Neuron (in vitro differentiated cells): Measurements from ENCODE around the gene BCL2.

Experiments used
- H2AFZ ChIP-seq: one replicate; pipeline ENCODE4 v1.6.1; 2013; ENCODE audit warnings: low read depth, mild to moderate bottlenecking, inconsistent platforms, low read length, moderate library complexity
- H3K27me3 ChIP-seq: one replicate; pipeline ENCODE4 v1.6.1; 2013; ENCODE audit warnings: low read length; ENCODE audit not compliant: insufficient read depth
- H3K36me3 ChIP-seq: one replicate; pipeline ENCODE4 v1.6.1; 2013; ENCODE audit warnings: low read length; ENCODE audit not compliant: insufficient read depth
- H3K4me1 ChIP-seq: one replicate; pipeline ENCODE4 v1.6.1; 2013; ENCODE audit warnings: low read length; ENCODE audit not compliant: insufficient read depth
- H3K4me3 ChIP-seq: 2 replicates; pipeline ENCODE4 v1.5.1; 2013; ENCODE audit warnings: mild to moderate bottlenecking, low read length, moderate library complexity
- H3K9me3 ChIP-seq: one replicate; pipeline ENCODE4 v1.6.1; 2013; ENCODE audit warnings: low read length

The BCL2 gene

GRCh38 chr18:63183378-63183777, 136.2 kb downstream of the BCL2 start:
- no peaks in the 10 kb centered on the region for H3K36me3 ChIP-seq
- no peak overlapping the region for H2AFZ ChIP-seq
- no peaks in the 10 kb centered on the region for H3K9me3 ChIP-seq
- no peaks in the 10 kb centered on the region for H3K27me3 ChIP-seq
- no peak overlapping the region for H3K4me3 ChIP-seq
- peaks cover 20% of the 10 kb centered on the region for H3K4me1 ChIP-seq

DNA sequence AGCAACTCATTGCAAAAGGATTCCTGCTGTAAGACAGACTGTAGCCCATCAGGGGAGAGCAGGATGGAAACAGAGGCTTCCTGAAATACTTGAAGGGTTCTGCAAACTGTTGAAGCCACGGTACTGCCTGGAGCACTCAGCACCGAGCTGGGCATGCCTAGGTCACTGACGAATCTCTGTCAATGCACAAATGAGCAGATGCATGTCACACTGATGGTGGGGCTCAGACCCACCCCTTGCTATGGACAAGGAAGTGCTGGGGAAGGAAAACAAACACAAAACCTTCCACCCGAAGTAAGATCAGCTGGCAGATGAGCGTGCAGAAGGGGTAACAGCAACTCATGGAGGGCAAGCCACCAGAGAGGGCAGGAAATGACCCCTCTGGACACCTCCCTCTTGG, 136.7 kb downstream of the BCL2 start:
- Histone ChIP-seq H3K36me3 (no peaks in the 10 kb centered on the region), H3K9me3 (no peaks in the 10 kb centered on the region), H3K4me1 (peaks cover 20% of the 10 kb centered on the region), H2AFZ (no peak overlapping the region), H3K4me3 (no peak overlapping the region), H3K27me3 (no peaks in the 10 kb centered on the region)

GRCh38 chr18:63182310-63182772, 137.2 kb downstream of the BCL2 start:
- Histone ChIP-seq H3K36me3 (no peaks in the 10 kb centered on the region), H3K9me3 (no peaks in the 10 kb centered on the region), H2AFZ (no peak overlapping the region), H3K27me3 (no peaks in the 10 kb centered on the region), H3K4me1 (peaks cover 20% of the 10 kb centered on the region), H3K4me3 (no peak overlapping the region)

DNA sequence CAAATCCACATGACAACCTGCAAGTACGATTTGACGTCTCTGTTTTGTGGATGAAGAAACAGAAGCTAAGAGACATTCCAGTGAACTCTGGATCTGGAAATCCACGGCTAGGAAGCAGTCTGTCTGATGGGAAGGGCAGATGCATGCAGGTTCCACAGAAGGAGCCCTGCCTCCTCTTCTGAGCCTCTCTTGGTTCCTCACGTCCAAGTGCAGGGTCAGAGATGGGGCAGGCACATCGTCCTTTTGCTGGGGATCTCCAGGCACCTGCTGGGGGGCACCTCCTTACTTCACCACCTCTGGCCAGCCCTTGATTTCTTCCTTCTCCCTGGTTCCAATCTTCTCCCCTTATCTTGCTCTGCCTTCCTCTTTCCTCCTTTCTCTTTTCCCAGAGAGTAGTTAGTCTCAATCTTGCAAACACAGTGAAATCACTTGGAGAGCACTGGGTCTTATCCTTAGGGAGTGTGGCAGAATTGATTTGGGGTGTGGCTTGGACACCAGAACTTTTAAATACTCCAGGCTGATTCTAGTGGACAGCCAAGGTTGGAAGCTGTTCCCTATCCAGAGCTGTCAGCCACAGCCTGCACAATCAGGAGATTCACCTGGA, 137.8 kb downstream of the BCL2 start:
- Histone ChIP-seq H3K36me3 (no peaks in the 10 kb centered on the region), H3K27me3 (no peaks in the 10 kb centered on the region), H3K4me1 (peaks cover 20% of the 10 kb centered on the region), H3K9me3 (no peaks in the 10 kb centered on the region), H3K4me3 (no peak overlapping the region), H2AFZ (no peak overlapping the region)

GRCh38 chr18:63180971-63181376, 138.6 kb downstream of the BCL2 start:
- no peak overlapping the region for H3K4me3 ChIP-seq
- H3K9me3 ChIP-seq: no peaks in the 10 kb centered on the region
- peaks cover 20% of the 10 kb centered on the region for H3K4me1 ChIP-seq
- H3K27me3 ChIP-seq: no peaks in the 10 kb centered on the region
- no peaks in the 10 kb centered on the region for H3K36me3 ChIP-seq
- no peak overlapping the region for H2AFZ ChIP-seq

DNA sequence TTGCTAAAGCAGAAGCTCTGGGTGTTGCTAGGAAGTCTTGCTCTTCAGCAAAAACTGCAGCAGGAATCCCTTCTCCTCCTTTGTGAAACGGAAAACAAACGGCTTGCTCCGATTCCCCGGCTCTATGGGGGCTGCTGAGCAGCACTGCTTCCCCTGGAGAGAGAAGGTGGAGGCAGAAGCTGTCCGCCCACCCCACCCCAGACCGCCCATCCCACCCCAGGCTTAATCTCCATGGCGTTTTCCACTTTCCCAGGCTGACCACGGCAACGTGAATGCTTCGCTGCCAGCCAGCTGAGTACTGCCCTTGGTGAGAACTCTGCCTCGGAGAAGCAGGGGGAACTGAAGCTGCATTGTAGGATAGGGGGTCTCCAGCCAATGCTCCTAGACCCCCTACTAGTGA, 139.2 kb downstream of the BCL2 start:
- no peaks in the 10 kb centered on the region for H3K36me3 ChIP-seq
- H2AFZ ChIP-seq: no peak overlapping the region
- H3K4me1 ChIP-seq: peaks cover 20% of the 10 kb centered on the region
- H3K9me3 ChIP-seq: no peaks in the 10 kb centered on the region
- H3K27me3 ChIP-seq: no peaks in the 10 kb centered on the region
- no peak overlapping the region for H3K4me3 ChIP-seq

GRCh38 chr18:63179422-63179821, 140.1 kb downstream of the BCL2 start:
- Histone ChIP-seq H3K4me1 (peaks cover 20% of the 10 kb centered on the region), H3K36me3 (no peaks in the 10 kb centered on the region), H2AFZ (no peak overlapping the region), H3K27me3 (no peaks in the 10 kb centered on the region), H3K9me3 (no peaks in the 10 kb centered on the region), H3K4me3 (no peak overlapping the region)

GRCh38 chr18:63178971-63179370, 140.6 kb downstream of the BCL2 start:
- H3K36me3 ChIP-seq: no peaks in the 10 kb centered on the region
- no peaks in the 10 kb centered on the region for H3K9me3 ChIP-seq
- no peaks in the 10 kb centered on the region for H3K27me3 ChIP-seq
- peaks cover 20% of the 10 kb centered on the region for H3K4me1 ChIP-seq
- H2AFZ ChIP-seq: no peak overlapping the region
- H3K4me3 ChIP-seq: no peak overlapping the region

- H3K4me3 ChIP-seq: no peak overlapping the region
Measured at GRCh38 chr18:63177919-63178821, 141.4 kb downstream of the BCL2 start.

GRCh38 chr18:63177259-63177658, 142.3 kb downstream of the BCL2 start:
- H2AFZ ChIP-seq: no peak overlapping the region
- H3K4me3 ChIP-seq: no peak overlapping the region
- H3K9me3 ChIP-seq: no peaks in the 10 kb centered on the region
- H3K27me3 ChIP-seq: no peaks in the 10 kb centered on the region
- H3K36me3 ChIP-seq: no peaks in the 10 kb centered on the region
- peaks cover 20% of the 10 kb centered on the region for H3K4me1 ChIP-seq

More at GRCh38 chr18:63177919-63178821, 141.4 kb downstream of the BCL2 start:
- Histone ChIP-seq H3K27me3 (no peaks in the 10 kb centered on the region), H2AFZ (no peak overlapping the region), H3K36me3 (no peaks in the 10 kb centered on the region), H3K9me3 (no peaks in the 10 kb centered on the region), H3K4me1 (peaks cover 20% of the 10 kb centered on the region)

- H3K36me3 ChIP-seq: no peaks in the 10 kb centered on the region
- no peak overlapping the region for H3K4me3 ChIP-seq
- peaks cover 9% of the 10 kb centered on the region for H3K4me1 ChIP-seq
- no peak overlapping the region for H2AFZ ChIP-seq
- no peaks in the 10 kb centered on the region for H3K9me3 ChIP-seq
- H3K27me3 ChIP-seq: no peaks in the 10 kb centered on the region
Measured at GRCh38 chr18:63175264-63175663, 144.3 kb downstream of the BCL2 start.

DNA sequence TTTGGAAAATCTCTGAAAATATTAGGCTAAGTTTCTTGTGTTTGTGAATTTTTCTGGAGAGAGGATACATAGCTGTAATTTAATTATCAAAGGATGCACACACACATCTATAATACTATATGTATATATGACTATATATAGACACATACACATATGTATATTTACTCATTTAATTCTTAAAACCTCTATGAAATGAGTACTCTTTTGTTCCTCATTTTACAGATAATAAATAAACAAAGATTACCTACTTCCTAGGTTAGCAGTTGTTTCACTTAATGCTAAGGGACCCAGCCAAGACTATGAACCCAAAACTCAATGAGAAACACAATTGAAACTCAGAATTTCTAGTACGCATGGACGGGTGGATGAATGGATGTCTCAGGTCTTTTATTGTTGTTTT, 145.6 kb downstream of the BCL2 start:
- Histone ChIP-seq H3K9me3 (no peaks in the 10 kb centered on the region), H3K4me1 (peaks cover under 1% of the 10 kb centered on the region), H3K4me3 (no peak overlapping the region), H3K27me3 (no peaks in the 10 kb centered on the region), H3K36me3 (no peaks in the 10 kb centered on the region), H2AFZ (no peak overlapping the region)

GRCh38 chr18:63169853-63170252, 149.7 kb downstream of the BCL2 start:
- Histone ChIP-seq H3K4me3 (no peak overlapping the region), H3K9me3 (no peaks in the 10 kb centered on the region)

More at GRCh38 chr18:63169853-63170252, 149.7 kb downstream of the BCL2 start:
- no peak overlapping the region for H2AFZ ChIP-seq
- H3K27me3 ChIP-seq: no peaks in the 10 kb centered on the region
- H3K36me3 ChIP-seq: no peaks in the 10 kb centered on the region
- no peaks in the 10 kb centered on the region for H3K4me1 ChIP-seq
